Endodermal cell (in vitro differentiated cells): ENCODE results near the gene RNASEH1. TPM values are rescaled to one million over a fixed set of nuclear protein-coding genes. Genes with fewer than 3 reads are reported as not detected.

ENCODE experiments used
- DNase-seq: peaks from one replicate; pipeline ENCODE4 v3.0.0-alpha.2; 2017
- H3K27ac ChIP-seq: 2 replicates; pipeline ENCODE4 v1.5.1; 2013; ENCODE audit warnings: mild to moderate bottlenecking, low read depth, low read length, moderate library complexity
- H3K27me3 ChIP-seq: 2 replicates; pipeline ENCODE4 v1.6.1; 2013; ENCODE audit warnings: mild to moderate bottlenecking, low read length, moderate library complexity; ENCODE audit not compliant: insufficient read depth, control insufficient read depth, poor library complexity, severe bottlenecking
- H3K36me3 ChIP-seq: 2 replicates; pipeline ENCODE4 v1.7.0; 2013; ENCODE audit warnings: mild to moderate bottlenecking, low read length, moderate library complexity; ENCODE audit not compliant: control insufficient read depth, insufficient read depth
- H3K4me1 ChIP-seq: one replicate; pipeline ENCODE4 v1.7.0; 2013; ENCODE audit warnings: low read length; ENCODE audit not compliant: control insufficient read depth, insufficient read depth
- H3K4me3 ChIP-seq: 2 replicates; pipeline ENCODE4 v1.5.1; 2013; ENCODE audit warnings: mild to moderate bottlenecking, low read length, moderate library complexity
- H3K9ac ChIP-seq: 2 replicates; pipeline ENCODE4 v1.6.1; 2013; ENCODE audit warnings: mild to moderate bottlenecking, low read length, moderate library complexity; ENCODE audit not compliant: poor library complexity, severe bottlenecking; ENCODE audit errors: extremely low read depth
- H3K9me3 ChIP-seq: 2 replicates; pipeline ENCODE4 v1.6.1; 2013; ENCODE audit warnings: mild to moderate bottlenecking, low read length, moderate library complexity; ENCODE audit not compliant: control insufficient read depth
- H3K27ac Mint-ChIP-seq: 2 replicates; pipeline ENCODE4 v1.8.0; 2020; ENCODE audit warnings: mixed read lengths
- H3K27me3 Mint-ChIP-seq: 2 replicates; pipeline ENCODE4 v1.8.0; 2021; ENCODE audit warnings: mild to moderate bottlenecking, mixed read lengths; ENCODE audit not compliant: insufficient read depth
- H3K36me3 Mint-ChIP-seq: 2 replicates; pipeline ENCODE4 v1.8.0; 2020; ENCODE audit warnings: low read depth, mixed read lengths
- H3K4me1 Mint-ChIP-seq: 2 replicates; pipeline ENCODE4 v1.8.0; 2020; ENCODE audit warnings: mixed read lengths
- H3K4me3 Mint-ChIP-seq: 2 replicates; pipeline ENCODE4 v1.8.0; 2020; ENCODE audit warnings: mild to moderate bottlenecking, moderate library complexity, mixed read lengths
- H3K9me3 Mint-ChIP-seq: 2 replicates; pipeline ENCODE4 v1.8.0; 2020; ENCODE audit warnings: mild to moderate bottlenecking, mixed read lengths
- WGBS, 2 experiments: methylation state at CpG; one replicate each; pipeline versions ENCODE4 v1.1.5 to v1.1.7; 2013; ENCODE audit warnings: missing lambda C conversion rate in 2 of 2, mixed read lengths in 1 of 2; ENCODE audit not compliant: insufficient coverage in 1 of 2, insufficient read length in 1 of 2; 5-methylcytosine and 5-hydroxymethylcytosine counted together
- total RNA-seq, 2 donors: library from RNA; stranded (reverse); fragmentation: NEBNext Ultra II Directional in 1 of 2; extraction: Animal tissue kit (Norgen Biotek cat#: 25700) in 1 of 2; gene quantifications; 2 replicates in 1 of 2; 3 replicates in 1 of 2; pipeline ENCODE4 v1.2.1, GENCODE V29; 2021
- TF ChIP-seq, protein P1 (sequence below): fragments of 200-600 bp; sonication (generic); conservative IDR thresholded peaks from 2 replicates; pipeline ENCODE4 v1.5.0; 2021; ENCODE audit warnings: antibody characterized with exemption, mild to moderate bottlenecking

Gene RNASEH1
- total RNA-seq, 2 donors from 2014 or later, result 28.2 to 35.2 TPM

DNA sequence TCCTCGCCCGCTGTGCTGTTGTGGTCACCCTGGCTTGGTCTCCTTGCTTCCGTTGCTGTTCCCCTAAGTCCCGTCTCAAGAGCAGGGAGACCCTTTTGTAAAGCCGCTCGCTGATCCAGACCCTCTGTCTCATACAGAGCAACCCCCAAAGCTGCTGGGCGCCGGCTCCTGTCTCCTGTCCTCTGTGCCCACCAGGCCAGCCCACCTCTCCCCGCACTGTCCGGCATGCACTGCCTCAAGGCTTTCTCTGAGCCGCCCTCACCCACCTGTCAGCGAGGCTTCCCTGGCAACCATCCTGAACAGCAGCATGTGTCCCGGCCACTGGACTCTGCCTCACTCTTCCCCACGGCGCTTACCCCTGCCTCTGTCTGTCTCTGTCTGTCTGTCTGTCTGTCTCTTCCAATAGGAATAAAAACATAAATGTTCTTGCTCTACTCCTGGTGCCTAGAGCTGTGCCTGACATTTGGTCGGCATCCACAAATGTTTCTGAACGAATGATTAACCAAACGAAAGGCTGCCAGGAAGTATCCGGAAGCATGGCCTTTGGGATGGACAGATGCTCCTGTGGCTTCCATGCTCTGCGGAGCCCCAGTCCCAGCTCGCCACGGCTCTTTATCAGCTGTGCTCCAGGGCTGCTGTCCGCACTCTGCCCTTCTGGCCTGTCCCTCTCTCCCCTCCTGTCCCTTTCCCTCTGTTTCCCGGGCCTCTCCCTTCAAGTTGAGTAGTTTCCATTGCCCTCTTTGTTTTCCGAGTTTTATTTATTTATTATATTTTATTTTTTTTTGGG lies 44.6 kb upstream of the RNASEH1 start:
- 88 to 93% methylated on average over 22 to 25 of the region's 25 CpGs for WGBS, 2 experiments
- Histone ChIP-seq H3K36me3 (no peaks in the 10 kb centered on the region), H3K27ac (no peak overlapping the region), H3K27me3 (peaks cover 2% of the 10 kb centered on the region), H3K9me3 (no peaks in the 10 kb centered on the region), H3K9ac (no peak overlapping the region), H3K4me1 (no peaks in the 10 kb centered on the region), H3K4me3 (no peak overlapping the region)
- TF ChIP-seq, protein P1, sequence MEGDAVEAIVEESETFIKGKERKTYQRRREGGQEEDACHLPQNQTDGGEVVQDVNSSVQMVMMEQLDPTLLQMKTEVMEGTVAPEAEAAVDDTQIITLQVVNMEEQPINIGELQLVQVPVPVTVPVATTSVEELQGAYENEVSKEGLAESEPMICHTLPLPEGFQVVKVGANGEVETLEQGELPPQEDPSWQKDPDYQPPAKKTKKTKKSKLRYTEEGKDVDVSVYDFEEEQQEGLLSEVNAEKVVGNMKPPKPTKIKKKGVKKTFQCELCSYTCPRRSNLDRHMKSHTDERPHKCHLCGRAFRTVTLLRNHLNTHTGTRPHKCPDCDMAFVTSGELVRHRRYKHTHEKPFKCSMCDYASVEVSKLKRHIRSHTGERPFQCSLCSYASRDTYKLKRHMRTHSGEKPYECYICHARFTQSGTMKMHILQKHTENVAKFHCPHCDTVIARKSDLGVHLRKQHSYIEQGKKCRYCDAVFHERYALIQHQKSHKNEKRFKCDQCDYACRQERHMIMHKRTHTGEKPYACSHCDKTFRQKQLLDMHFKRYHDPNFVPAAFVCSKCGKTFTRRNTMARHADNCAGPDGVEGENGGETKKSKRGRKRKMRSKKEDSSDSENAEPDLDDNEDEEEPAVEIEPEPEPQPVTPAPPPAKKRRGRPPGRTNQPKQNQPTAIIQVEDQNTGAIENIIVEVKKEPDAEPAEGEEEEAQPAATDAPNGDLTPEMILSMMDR, result no peak
- no peaks in the 10 kb centered on the region for H3K4me1 Mint-ChIP-seq
- H3K27ac Mint-ChIP-seq, result peak overlapping the region; percentile 29
- H3K4me3 Mint-ChIP-seq, result no peak overlapping the region
- peaks cover 26% of the 10 kb centered on the region for H3K27me3 Mint-ChIP-seq
- H3K36me3 Mint-ChIP-seq, result peaks cover 2% of the 10 kb centered on the region
- no peaks in the 10 kb centered on the region for H3K9me3 Mint-ChIP-seq
- no peak for DNase-seq

DNA sequence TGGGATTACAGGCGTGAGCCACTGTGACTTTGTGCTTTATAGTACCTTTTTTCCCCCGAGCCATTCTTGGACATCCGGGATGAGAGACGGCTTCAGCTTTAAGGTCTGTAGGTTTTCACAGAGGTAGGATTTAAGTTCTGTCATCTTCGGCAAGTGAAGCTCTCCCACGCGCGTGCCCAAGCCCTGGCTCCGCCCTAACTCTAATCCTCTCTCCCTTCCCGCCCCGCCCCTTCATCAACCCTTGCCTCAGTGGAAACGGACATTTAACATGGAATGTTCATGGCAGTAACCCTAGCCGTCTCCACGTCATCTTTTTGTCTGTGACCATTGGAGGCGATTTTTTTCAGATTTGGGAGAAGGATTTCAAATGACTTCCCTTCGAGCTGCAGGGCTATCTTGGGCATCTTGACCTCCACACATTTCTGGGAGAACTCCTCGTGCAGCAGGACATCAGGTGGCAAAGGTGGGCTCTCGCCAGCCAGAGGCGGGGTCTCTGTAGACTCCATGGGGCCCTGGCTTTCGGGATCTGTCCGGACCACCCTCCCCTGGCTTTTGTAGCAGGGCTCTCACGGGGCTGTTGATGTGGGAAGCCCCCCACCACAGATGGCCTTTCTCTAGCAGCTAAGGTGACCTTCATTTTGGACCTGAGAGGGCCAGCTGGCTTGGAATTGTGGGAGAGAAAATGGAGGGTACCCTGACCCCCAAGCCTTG lies 43.6 kb upstream of the RNASEH1 start:
- Mint-ChIP-seq H3K9me3 (no peaks in the 10 kb centered on the region), H3K27ac (no peak overlapping the region), H3K4me3 (no peak overlapping the region), H3K27me3 (peaks cover 22% of the 10 kb centered on the region), H3K36me3 (peaks cover 2% of the 10 kb centered on the region), H3K4me1 (peaks cover 9% of the 10 kb centered on the region)
- no peaks in the 10 kb centered on the region for H3K27me3 ChIP-seq
- no peak overlapping the region for H3K4me3 ChIP-seq
- no peak overlapping the region for H3K27ac ChIP-seq
- no peak for DNase-seq
- H3K4me1 ChIP-seq, result peaks cover 6% of the 10 kb centered on the region
- H3K36me3 ChIP-seq, result no peaks in the 10 kb centered on the region
- no peak overlapping the region for H3K9ac ChIP-seq
- 83 to 88% methylated on average over 12 to 22 of the region's 22 CpGs for WGBS, 2 experiments
- TF ChIP-seq, protein P1, result no peak
- no peaks in the 10 kb centered on the region for H3K9me3 ChIP-seq

DNA sequence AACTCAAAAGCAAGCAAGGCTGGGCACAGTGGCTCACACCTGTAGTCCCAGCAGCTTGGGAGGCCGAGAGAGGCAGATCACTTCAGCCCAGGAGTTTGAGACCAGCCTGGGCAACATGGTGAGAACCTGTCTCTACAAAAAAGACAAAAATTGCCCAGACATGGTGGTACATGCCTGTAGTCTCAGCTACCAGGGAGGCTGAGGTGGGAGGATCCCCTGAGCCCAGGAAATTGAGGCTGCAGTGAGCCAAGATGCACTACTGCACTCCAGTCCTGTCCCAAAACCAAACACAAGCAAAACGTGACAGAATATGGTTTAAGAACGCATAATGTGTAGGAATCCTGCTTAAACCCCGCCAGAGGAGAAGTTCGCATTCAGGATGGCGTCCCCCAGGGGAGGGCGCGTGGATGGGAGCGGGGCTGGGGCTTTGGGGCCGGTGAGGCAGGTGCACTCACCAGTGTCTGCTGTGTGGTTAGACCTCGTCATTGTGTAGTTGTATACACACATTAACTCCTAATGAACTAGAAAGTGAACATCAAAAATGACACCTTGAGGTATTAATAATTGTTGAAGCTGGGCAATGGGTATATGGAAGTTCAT lies 42.2 kb upstream of the RNASEH1 start:
- Histone ChIP-seq H3K4me1 (peaks cover 9% of the 10 kb centered on the region), H3K9me3 (no peaks in the 10 kb centered on the region), H3K4me3 (no peak overlapping the region), H3K36me3 (no peaks in the 10 kb centered on the region), H3K9ac (no peak overlapping the region), H3K27ac (no peak overlapping the region), H3K27me3 (no peaks in the 10 kb centered on the region)
- Mint-ChIP-seq H3K4me3 (no peak overlapping the region), H3K36me3 (peaks cover 2% of the 10 kb centered on the region), H3K4me1 (peaks cover 18% of the 10 kb centered on the region), H3K27ac (no peak overlapping the region), H3K9me3 (no peaks in the 10 kb centered on the region), H3K27me3 (peaks cover 26% of the 10 kb centered on the region)
- WGBS, 2 experiments, result 93% methylated on average over 8 to 10 of the region's 11 CpGs
- DNase-seq, result no peak
- TF ChIP-seq, protein P1, result no peak
